Coronary artery (tissue), 2 donors: Measurements from ENCODE around the gene NPAS3.

ENCODE experiments used
- DNase-seq: peaks from one replicate; pipeline ENCODE4 v3.0.0-alpha.2; 2017; ENCODE audit warnings: low spot score
- H3K27ac ChIP-seq, 2 donors: fragments of 200-600 bp; sonication (generic); one replicate each; pipeline ENCODE4 v1.5.1; 2016 to 2019
- H3K4me3 ChIP-seq: fragments of 200-600 bp; sonication (generic); 2 replicates; pipeline ENCODE4 v1.5.1; 2016; ENCODE audit warnings: mild to moderate bottlenecking, moderate library complexity
- TF ChIP-seq, protein P1 (sequence below): fragments of 200-600 bp; sonication (generic); IDR thresholded peaks from one replicate; pipeline ENCODE4 v1.5.1; 2019; ENCODE audit warnings: antibody characterized with exemption

The NPAS3 gene

DNA sequence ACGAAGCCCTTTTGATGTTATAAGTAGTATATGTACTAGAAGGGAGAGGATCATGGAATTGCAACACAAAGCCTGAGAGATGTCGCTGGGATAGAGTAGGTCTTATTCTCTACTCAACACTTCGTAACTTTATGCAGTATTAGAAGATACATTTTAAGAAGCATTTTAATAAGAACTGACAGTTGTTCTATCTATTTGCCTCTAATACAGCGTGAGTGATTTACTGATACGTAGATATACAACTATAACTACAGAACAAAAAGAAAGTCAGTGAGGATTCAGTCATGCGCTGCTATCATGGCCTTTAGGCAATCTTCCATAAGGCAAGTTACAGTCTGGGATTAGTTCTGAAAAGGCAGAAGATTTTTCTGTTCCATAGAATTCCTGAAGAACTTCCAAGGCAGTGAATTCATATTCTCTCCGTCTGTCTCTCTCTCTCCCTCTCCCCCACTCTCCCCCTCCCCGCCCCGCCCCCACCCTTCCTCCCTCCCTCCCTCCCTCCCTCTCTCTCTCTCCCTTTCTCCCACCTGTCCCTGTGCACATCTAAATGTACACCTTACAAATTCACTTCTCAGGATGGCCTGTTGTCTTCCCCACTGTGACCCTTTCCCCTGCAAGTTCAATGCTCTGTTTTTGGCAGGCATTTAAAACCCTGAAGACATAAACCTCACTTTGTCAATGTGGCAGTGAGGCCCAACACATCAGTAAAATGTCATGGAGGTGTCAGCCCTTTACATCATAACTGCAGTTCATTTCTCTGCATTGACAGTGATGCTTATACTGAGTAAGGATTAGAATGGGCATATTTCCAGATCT is 541.6 kb downstream of the NPAS3 start:
- H3K27ac ChIP-seq = no peak overlapping the region

DNA sequence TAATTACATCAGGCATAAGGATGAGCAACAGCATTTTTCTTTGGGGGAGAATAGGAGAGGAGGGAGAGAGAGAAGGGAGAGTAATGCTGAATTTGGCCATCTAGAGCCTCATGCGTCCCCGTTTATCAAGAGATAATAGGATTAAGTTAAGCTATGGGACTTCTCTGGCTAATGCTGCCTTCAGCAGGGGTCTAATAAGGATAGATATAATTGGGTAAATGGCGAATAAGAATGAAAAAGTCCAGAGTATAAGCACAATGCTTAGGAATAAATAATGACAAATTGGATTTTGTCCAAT is 542.2 kb downstream of the NPAS3 start:
- Histone ChIP-seq H3K27ac (no peak overlapping the region), H3K4me3 (no peak overlapping the region)
- DNase-seq = no peak
- TF ChIP-seq, protein P1, sequence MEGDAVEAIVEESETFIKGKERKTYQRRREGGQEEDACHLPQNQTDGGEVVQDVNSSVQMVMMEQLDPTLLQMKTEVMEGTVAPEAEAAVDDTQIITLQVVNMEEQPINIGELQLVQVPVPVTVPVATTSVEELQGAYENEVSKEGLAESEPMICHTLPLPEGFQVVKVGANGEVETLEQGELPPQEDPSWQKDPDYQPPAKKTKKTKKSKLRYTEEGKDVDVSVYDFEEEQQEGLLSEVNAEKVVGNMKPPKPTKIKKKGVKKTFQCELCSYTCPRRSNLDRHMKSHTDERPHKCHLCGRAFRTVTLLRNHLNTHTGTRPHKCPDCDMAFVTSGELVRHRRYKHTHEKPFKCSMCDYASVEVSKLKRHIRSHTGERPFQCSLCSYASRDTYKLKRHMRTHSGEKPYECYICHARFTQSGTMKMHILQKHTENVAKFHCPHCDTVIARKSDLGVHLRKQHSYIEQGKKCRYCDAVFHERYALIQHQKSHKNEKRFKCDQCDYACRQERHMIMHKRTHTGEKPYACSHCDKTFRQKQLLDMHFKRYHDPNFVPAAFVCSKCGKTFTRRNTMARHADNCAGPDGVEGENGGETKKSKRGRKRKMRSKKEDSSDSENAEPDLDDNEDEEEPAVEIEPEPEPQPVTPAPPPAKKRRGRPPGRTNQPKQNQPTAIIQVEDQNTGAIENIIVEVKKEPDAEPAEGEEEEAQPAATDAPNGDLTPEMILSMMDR = no peak

More for the DNA sequence above, 541.6 kb downstream of the NPAS3 start:
- H3K4me3 ChIP-seq = no peak overlapping the region
- TF ChIP-seq, protein P1 = no peak
- DNase-seq = no peak

DNA sequence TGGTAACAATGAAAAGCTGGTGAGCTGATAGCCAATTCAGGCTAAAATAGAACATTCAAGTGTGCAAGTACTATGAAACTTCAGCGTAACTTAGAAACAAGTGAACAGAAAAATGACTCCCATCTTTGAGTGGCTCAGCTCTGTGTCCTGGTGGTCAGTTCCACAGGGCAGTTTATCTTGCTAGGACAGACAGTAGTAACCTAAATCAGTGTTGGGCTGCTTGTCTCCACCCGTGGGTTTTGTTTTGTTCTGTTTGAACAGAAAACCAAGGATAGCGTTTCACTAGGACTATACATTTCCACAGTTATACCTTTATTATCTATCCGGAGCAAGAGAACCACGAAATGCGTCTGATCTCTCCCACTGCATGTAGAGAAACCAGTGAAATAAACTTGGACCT is 544.4 kb downstream of the NPAS3 start:
- TF ChIP-seq, protein P1 = no peak
- no peak for DNase-seq
- Histone ChIP-seq H3K4me3 (no peak overlapping the region), H3K27ac (no peak overlapping the region)

DNA sequence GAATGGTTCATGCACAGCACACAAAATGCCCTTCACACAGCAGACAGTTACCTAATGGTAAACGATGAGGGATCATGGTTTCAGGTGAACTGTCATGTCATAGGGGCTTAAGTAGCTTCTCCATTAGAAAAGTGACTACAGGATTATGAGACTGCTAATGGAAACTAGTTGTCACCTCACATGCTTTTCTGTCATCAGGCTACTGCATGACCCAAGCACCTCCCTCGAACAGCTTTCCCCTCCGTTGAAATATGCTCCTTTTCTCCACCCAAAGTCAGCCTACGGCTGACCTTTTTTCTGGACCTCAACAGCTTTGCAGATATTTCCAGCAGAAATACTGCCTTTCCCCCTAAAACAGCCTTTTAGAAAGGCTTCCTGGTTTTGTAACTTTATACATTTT is 544.9 kb downstream of the NPAS3 start:
- TF ChIP-seq, protein P1 = no peak
- no peak for DNase-seq
- Histone ChIP-seq H3K4me3 (no peak overlapping the region), H3K27ac (no peak overlapping the region)

DNA sequence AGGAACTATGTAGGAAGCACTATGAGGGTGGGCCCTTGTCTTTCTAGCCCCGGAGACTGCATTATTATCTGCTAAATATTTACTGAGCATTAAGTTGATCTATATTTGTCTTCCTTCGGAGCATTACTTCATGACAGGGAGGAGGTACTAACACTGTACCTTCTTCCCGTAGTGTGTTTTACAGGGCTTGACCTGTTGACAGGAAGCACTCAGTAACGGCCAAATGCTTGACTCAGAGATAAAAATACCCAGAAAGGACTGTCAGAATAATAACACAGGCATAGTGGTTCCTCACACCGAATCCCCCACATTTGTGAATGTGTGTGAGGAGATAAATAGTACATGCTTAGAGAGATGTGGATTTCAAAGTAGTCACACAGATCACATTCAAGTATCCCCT is 545.6 kb downstream of the NPAS3 start:
- Histone ChIP-seq H3K27ac (no peak overlapping the region), H3K4me3 (no peak overlapping the region)
- TF ChIP-seq, protein P1 = no peak
- no peak for DNase-seq

DNA sequence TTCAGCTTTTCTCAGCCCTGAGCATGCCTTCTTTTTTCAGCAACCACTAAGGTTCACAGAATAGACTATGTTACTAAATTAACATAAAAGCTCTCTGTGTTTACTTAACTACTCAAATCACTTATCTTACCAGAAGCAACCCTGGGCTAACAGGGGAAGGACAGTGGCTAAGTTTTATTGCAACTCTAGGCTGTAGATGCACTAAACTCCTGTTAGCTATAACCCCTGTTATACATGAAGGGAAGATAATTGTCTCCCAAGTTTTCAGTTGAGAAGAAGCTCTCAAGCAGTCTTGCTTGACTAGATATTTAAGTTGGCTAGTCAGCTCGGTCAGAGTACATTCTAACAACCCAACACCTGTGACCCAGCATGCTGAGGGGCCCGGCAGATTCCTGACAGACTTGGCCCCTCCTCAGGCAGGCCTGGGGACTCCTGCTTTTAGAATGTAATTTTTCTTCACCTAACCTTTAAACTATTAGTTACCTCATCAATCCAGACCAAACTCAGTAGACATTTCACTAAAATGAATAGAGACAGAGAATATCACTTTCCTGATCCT is 547.7 kb downstream of the NPAS3 start:
- Histone ChIP-seq H3K27ac (no peak overlapping the region), H3K4me3 (no peak overlapping the region)
- TF ChIP-seq, protein P1 = no peak
- DNase-seq = no peak

DNA sequence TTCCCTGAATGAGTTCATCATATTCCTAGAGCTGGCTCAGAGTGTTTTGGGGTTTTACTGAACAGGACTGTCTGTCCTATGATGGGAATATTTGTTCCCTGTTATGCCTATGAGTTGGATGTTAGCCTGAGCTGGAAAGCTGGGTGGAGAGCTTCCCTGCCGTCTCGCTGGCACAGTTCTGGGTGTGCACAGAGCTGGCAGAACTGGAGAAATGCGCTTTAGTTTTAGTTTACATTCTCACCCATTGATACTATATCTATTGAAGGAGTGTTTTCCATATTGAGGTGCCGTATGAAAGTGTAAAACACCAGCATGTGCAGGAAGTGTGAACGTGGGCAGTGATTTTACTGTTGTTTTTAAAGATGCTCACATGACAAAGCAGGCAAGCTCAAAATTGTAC is 549.9 kb downstream of the NPAS3 start:
- no peak for DNase-seq
- no peak overlapping the region for H3K27ac ChIP-seq
- TF ChIP-seq, protein P1 = no peak
- H3K4me3 ChIP-seq = no peak overlapping the region
